ENCODE results near the gene TTLL10.
"Not testable (repeated sequence)": the region's sequence is repeated elsewhere in the genome, so short reads cannot be mapped to it uniquely, and the experiment has no call there.

The TTLL10 gene

GRCh38 chr1:1141911-1142250 is 31.8 kb upstream of the TTLL10 start:
- FAIRE-seq: no peak

- not testable (repeated sequence) for FAIRE-seq
Observed at GRCh38 chr1:1142352-1142751, 31.3 kb upstream of the TTLL10 start.

- no peak for FAIRE-seq
Observed at GRCh38 chr1:1142844-1143243, 30.8 kb upstream of the TTLL10 start.

GRCh38 chr1:1143636-1144035 is 30.0 kb upstream of the TTLL10 start:
- FAIRE-seq: no peak

GRCh38 chr1:1144122-1144842 is 29.4 kb upstream of the TTLL10 start:
- FAIRE-seq: no peak

GRCh38 chr1:1144843-1145546 is 28.7 kb upstream of the TTLL10 start:
- no peak for FAIRE-seq

GRCh38 chr1:1145547-1145914 is 28.1 kb upstream of the TTLL10 start:
- no peak for FAIRE-seq

GRCh38 chr1:1146026-1146425 is 27.7 kb upstream of the TTLL10 start:
- no peak for FAIRE-seq

- FAIRE-seq: no peak
Observed at GRCh38 chr1:1146596-1146995, 27.1 kb upstream of the TTLL10 start.

GRCh38 chr1:1148061-1148460 is 25.6 kb upstream of the TTLL10 start:
- no peak for FAIRE-seq

- no peak for FAIRE-seq
Observed at GRCh38 chr1:1148569-1148968, 25.1 kb upstream of the TTLL10 start.

- no peak for FAIRE-seq
Observed at GRCh38 chr1:1149416-1149815, 24.3 kb upstream of the TTLL10 start.

- FAIRE-seq: no peak
Observed at GRCh38 chr1:1150100-1150499, 23.6 kb upstream of the TTLL10 start.

GRCh38 chr1:1151306-1151705 is 22.4 kb upstream of the TTLL10 start:
- no peak for FAIRE-seq

GRCh38 chr1:1152431-1152830 is 21.2 kb upstream of the TTLL10 start:
- FAIRE-seq: not testable (repeated sequence)

GRCh38 chr1:1153215-1153614 is 20.5 kb upstream of the TTLL10 start:
- not testable (repeated sequence) for FAIRE-seq

GRCh38 chr1:1153874-1154273 is 19.8 kb upstream of the TTLL10 start:
- FAIRE-seq: no peak

- FAIRE-seq: no peak
Observed at GRCh38 chr1:1155258-1155657, 18.4 kb upstream of the TTLL10 start.

GRCh38 chr1:1156140-1157032 is 17.3 kb upstream of the TTLL10 start:
- no peak for FAIRE-seq

GRCh38 chr1:1157033-1157365 is 16.7 kb upstream of the TTLL10 start:
- no peak for FAIRE-seq

GRCh38 chr1:1157426-1157913 is 16.2 kb upstream of the TTLL10 start:
- no peak for FAIRE-seq

GRCh38 chr1:1157914-1158710 is 15.6 kb upstream of the TTLL10 start:
- FAIRE-seq: no peak
